HG03039 (cell line): ENCODE data around the gene SCYL3.
"Not testable (repeated sequence)": the region's sequence is repeated elsewhere in the genome, so short reads cannot be mapped to it uniquely, and the experiment has no call there.

Source experiments
- ATAC-seq: cut with Tn5 transposase; IDR thresholded peaks from one replicate; pipeline ENCODE4 v1.9.1; 2021; ENCODE audit warnings: mild to moderate bottlenecking, moderate library complexity; ENCODE audit not compliant: unreplicated experiment

SCYL3 gene, protein sequence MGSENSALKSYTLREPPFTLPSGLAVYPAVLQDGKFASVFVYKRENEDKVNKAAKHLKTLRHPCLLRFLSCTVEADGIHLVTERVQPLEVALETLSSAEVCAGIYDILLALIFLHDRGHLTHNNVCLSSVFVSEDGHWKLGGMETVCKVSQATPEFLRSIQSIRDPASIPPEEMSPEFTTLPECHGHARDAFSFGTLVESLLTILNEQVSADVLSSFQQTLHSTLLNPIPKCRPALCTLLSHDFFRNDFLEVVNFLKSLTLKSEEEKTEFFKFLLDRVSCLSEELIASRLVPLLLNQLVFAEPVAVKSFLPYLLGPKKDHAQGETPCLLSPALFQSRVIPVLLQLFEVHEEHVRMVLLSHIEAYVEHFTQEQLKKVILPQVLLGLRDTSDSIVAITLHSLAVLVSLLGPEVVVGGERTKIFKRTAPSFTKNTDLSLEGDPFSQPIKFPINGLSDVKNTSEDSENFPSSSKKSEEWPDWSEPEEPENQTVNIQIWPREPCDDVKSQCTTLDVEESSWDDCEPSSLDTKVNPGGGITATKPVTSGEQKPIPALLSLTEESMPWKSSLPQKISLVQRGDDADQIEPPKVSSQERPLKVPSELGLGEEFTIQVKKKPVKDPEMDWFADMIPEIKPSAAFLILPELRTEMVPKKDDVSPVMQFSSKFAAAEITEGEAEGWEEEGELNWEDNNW

DNA sequence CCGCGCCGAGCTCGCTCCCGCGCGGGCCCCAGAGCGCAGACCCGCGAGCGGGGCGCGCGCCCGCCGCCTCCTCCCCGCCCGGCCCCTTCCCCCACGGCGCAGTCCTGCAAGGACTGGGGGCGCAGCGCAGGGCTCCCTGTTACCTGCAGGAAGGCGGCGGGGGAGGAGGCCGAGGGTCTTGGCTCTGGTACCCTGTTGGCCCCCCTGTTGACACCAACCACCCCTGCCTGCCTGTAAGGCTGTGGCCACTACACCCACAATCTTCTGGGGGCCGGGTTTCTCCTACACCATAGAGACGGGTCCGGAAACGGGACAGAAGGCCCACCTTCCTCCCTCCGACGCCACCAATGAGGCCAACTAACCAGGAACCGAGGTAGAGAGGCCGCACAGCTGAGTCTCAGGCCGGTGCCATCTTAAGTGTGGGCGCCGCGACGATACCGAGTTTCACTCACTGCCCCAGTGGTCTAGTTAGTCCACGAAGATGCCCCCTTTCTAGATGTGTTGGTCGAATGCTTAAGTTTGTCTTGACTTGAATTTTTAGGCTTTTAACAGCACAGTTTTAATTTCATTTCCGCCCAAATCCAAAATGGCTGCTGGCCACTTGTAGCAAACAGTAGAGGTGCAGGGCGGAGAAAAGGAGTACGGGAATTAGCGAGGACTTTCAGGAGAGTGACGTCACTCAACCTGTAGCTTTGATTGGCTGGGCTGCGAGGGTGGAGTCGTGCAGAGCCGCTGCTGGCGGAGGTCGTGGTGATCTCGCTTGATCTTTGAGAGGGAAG is at the start of gene SCYL3:
Gene SCYL3 (minus strand): TSS at position 252 of the 779 bp plus-strand sequence. CDS start 5,056 bp downstream, outside the sequence.
- ATAC-seq: peak; percentile 87

DNA sequence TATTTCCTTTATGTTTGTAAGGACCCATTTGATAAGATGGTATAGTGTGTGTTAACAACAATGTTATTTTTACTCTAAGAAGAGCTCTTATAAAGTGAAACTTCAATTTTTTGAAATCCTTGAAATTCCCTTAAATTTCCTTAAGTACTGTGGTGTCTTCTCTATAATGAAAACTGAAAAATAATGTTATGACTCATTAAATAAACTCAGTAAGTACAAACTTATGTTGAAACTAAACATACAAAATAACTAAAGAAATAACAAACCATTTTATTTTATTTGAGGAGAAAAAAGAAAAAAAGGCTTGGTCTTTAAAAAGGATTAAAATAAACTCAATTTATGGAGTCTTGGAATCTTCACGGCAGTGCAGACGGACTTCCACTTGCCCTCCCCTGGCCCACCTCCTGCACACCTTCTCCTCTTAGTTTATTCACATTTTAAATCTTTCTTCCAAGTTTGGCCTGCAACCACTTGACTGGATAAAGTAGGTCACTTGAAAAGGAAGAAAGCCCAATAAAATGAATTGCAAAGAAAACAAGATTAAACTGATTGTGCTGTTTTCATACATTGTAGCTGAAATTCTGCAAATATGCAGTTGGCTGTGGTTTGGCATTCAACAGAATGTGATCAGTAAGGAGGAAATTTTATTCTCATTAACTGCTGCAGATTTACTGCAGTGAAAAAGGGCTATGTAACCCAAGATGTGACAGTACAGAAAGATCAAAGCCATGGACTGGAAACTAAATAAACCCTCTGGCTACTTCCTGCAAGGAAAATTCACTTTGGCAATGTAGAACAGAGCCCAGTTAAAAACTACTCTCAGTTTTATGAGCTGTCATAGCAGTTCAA is 48.5 kb upstream of the SCYL3 start:
- no peak for ATAC-seq

DNA sequence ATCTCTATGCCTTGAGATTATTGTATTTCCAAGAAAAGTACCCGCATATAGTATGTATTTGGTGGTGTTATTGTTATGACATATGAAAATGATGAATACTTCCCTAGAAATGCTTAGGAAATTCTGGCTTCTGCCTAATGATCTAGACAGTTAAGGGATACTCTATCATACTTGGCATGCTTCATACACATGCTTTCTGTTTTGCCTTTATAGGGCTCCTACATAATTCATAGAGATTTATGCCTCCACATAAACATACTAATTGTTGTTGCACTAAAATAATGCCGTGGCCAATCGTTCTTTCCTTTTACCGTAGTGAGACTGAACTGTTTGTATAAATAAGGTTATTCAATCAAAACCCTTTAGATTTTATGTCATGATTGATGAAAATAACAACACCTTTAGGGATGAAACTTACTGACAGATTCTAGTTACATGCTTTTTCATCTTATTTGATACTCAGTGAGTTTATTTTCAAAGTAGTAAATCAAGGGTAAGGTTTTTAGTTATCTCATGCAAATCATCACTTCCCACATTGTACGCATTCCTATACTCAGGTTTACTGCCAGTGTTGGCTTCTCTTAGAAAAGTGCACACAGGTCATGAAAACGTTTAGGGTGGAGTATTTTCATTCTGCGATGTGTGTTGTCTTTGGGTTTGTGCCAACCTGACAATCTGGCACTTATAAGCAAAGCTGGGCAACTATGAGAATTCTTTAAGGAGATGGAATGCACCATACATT is 40.5 kb upstream of the SCYL3 start:
- ATAC-seq: no peak

DNA sequence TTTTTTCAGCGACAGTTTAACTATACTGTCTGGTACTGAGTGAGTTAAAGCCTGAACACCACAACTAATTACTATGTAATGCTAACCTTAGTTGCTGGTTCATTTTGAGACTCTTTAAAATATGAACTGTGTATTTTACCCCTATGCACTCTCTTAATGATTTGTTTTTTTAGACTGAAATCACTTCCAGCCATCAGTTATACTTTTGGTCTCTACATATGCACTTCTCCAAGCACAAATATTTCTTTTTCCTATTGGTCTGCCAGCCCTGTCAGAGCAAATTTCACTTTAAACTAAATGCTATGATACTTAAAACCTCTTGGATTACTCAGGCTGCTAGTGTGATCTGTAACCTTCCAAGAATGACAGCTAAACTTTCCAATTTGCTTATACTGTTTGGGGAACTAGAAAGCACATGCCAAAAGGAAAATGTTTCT is 38.1 kb upstream of the SCYL3 start:
- no peak for ATAC-seq

DNA sequence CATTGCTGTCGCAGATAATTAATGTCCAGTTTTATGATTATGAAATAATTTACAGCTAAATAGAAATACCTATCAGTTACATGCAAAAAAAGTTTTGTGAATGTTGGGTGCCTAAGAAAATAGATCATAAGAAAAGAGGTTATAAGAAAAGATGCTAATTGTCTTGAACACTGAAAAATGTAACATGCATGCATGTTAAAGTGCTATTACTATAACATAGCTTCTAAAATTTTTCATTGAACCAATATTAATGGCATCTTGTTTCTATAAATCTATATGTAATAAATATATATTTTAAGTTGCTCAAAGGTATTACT is 35.5 kb upstream of the SCYL3 start:
- ATAC-seq: no peak

DNA sequence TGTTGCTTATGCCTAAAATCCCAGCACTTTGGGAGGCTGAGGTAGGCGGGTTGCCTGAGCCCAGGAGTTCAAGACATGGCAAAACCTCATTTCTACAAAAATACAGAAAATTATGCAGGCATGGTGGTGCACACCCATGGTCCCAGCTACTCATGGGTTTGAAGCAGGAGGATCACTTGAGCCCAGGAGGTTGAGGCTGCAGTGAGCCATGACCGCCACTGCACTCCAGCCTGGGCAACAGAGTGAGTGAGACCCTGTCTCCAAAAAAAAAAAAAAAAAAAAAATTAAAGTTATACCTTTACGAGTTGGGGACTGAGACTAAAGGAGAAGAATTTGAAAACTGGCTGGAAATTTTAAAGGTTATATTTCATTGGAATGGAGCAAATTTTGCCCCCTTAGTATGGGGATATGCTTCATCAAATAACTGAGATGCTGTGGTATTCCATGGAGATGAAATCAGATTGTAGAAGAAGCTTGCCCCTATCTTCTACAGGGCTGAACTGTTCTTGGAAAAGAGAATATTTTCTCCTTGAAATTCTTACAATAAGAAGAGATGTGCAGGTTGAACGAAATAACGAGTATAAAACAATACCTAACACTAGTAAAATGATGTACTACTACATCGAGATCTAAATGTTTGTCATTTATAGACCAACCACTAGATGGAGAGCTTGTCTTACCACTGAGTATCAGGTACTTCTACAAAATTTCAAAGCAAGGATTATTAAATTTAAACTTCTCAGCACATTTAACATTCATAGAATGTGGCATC is 34.9 kb upstream of the SCYL3 start:
- no peak for ATAC-seq

DNA sequence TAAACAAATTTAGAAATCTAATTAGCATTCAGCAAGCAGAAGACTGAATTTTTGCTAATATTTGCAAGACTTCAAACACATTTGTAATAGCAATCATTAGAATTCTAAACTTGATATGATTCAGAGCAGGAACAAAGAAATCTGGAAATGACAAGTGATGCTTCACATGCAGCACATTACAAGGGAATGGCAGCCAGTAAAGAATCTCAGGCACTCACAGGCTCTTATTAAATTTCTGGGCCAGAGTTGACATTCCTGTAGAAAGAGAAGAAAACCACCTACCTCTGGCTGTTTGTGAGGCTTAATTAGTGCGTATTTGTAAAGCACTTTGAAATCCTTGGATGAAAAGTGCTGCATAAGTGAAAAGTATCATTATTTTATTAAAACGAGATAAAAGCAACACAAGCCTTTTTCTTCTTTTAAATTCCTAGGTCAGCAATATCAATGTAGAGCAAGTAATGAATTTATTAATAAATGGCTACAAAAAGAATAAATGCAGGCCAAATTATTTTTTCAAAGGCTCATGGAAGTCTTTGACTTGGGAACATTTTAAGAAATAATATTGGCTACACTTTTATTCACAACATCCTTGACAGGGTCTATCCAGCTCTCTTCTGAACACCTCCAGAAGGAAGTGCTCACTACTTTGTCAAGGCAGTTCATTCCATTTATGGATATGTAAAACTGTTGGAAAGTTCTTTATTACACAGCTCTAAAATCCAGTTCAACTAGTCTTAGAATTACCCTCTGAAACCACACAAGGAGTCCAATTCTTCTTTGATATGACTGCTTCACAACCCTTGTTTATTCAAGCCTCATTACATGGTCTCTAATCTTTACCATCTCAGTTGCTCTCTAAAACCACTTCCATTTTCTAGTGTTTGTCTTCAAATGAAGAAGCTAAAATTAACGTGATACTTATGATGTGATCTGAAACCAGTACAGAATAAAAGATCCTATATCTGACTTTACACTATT is 32.1 kb upstream of the SCYL3 start:
- ATAC-seq: no peak

DNA sequence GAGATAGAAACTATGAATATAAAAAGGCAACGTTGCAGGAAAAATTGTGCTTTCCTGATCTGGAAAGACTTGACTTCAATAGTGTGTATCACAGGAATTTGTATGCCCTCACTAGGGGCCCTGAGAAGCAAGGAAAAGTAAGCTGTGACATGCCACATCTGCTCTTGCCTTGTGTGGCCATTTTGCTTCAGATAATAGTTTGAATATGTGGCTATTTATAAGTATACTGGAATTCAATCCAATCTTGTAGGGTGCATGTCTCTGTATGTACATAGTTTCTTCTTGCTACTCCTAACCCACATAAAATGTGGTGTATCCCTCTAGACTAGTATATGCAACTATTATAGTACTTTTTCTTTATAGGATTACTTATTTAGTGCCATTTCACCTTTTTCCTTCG is 31.1 kb upstream of the SCYL3 start:
- ATAC-seq: no peak

DNA sequence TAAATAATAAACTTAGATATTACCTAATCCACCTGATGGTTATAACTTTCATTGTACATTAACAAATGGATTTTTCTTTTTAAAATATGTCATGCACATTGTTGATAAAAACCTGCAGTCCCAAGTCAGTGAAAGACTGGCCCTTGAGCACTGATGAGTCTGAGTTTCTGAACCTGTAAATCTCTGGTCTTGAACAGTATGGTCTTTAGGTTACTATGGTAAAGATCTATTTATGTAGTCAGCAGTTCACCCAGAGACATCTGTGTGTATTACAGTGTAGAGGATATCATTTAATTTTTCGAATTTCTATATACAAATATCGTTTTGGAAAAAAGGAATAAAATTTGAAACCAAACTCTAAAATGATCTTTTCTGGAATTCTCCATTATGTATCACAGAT is 30.4 kb upstream of the SCYL3 start:
- ATAC-seq: no peak

DNA sequence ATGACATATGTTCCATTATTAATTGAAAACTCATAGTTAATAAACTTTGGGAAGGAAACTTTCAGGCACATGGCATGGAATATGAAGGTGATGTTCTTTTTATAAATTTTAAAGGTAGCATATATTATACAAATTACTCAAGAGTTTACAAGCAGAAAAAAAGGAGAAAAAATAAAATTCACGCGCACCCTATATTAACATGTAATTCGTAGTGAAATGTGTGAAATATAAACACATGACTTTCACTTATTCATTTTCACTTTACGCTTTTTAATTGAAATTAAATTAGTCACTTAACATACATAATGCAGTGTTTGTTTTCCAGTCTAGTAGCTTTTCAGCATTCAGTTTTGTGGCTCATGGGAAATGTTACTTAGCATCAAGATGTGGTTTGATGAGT is 27.4 kb upstream of the SCYL3 start:
- ATAC-seq: no peak

DNA sequence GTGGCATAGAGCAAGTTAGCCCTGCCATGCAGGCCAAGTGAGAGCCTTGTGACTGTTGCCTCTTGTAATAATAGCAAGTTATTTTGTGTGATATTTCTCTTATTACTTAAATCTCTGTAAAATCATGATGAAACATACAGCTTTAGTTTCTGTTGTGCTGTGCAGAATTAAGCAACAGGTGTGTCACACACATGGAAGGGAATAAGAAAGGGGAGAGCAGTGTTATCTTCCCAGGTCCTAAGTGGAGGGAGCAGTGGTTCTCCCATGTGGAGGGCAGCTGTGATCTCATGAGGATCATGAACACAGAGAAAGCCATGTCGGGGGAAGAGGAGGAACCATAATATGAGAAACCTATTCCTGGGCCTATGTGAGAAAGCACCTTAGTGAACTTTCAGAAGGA is 25.2 kb upstream of the SCYL3 start:
- no peak for ATAC-seq

DNA sequence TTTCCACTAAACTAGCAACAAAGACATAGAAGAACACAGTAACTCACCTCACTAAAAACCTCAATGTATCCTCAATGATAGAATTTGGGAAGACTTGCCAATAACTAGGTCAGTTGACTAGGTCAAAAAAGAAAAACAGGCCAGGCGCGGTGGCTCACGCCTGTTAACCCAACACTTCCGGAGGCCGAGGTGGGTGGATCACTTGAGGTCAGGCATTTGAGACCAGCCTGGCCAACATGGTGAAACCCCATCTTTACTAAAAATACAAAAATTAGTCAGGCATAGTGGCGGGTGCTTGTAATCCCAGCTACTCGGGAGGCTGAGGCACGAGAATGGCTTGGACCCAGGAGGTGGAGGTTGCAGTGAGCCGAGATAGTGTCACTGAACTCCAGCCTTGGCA is 24.5 kb upstream of the SCYL3 start:
- not testable (repeated sequence) for ATAC-seq

DNA sequence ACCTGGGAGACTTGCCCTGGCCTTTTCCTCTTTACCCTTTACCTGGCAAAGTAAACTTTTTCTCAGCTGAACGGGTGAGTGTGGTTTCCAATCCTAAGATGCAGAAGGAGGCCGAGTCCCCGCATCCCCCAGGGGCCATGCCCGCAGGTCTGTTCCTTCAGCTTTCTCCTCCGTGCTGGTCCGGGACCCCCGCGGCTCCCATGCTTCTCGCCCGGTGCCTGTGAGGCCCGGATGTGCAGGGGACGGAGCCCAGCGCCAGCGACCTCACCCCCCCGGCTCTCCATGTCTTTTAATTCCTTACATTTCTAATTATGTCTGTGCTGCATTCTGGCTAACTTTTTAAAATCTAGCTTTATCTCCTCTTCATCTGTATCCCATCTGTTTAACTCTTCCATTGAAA is 21.5 kb upstream of the SCYL3 start:
- ATAC-seq: no peak

DNA sequence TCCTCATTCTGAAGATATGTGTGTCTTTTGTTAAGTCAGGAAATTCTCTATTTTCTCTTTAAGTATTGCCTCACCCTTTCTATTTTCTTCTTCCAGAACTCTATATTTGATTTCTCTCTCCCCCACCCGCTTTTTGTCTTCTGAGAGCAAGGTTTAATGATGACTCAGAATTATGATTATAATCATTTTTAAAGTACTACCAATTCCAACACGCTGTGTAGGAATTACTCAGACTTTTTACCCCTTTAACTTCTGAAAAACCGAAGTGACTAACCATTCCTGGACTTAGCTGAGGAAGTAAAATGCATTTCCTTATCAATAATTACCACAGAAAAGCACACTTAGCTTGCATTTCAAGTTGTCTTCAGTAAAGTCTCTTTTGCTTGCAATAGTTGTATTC is 20.8 kb upstream of the SCYL3 start:
- no peak for ATAC-seq

DNA sequence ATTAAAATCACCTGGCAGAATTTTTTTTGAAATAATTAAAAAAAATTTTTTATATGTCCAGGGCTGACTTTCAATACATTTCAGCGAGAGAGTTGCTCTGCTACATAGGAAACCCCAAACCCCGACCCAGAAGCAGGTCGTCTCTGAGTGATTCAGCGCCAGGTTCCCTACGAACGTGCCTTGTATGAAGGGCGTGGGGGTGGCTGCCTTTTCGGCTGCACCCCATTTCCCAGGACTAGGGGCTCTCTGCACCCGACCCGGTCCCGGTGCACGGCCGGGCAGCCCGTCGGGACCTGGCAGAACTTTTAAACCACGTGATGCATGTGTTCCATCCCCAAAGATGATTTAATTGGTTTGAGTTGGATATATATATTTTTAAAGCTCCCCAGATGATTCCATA is 15.8 kb upstream of the SCYL3 start:
- ATAC-seq: no peak

DNA sequence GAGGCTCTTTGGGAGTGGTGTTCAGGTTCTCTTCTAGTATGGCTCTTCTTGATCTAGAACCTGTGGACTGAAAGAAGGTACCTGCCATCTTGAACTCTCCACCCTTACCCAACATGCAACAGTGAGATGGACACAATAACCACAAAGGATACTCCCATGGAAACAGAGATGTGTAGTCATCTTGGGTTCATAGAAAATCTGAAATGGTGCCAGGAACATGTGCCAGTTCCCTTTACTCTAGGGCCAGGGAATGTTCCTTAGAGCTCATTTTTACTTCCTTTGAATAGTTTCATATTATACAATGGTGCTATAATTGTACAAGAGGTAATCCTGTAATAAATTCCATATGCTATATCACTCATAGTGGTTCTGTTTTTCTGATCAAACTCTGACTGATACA is 13.2 kb upstream of the SCYL3 start:
- no peak for ATAC-seq

DNA sequence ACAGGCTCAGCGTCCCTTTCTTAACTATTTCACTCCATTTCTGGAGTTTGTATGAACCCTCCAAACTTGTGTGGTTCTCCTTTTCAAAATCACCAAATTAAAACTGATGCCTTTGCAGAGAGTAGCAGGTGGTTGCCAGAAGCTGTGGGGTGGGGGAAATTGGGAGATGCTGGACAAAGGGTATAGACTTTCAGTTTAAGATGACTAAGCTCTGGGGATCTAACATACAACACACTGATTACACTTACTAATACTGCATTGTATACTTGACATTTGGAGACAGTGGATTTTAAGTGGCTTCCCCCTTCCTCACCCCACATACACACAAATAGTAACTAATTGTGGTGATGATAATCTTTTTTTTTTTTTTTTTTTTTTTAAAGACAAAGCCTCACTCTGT is 11.1 kb upstream of the SCYL3 start:
- ATAC-seq: no peak

DNA sequence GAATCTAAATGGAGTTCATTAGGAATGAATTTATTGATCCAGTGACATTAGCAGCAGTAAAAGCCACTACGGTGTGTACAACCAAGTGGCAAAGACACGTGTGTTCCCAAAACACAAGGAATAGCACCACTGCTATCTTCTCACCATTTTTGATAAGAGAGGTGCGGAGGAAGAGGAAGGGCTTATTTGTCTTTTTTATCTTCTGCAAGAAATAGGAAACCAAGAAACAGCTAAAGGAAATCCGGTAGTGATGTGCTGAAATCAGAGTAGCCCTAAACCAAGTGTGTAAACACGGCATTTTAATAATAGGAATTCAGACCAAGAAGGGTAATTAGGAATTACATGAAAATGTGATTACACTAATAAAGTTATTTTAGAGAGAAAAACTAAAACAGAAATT is 9.1 kb upstream of the SCYL3 start:
- ATAC-seq: no peak
